HCT116 (cell line): ENCODE results near the gene PTPN7.

Experiments
- POLR2A ChIP-seq: IDR thresholded peaks from 2 replicates; pipeline ENCODE4 v1.7.0; 2011; ENCODE audit warnings: borderline replicate concordance; ENCODE audit not compliant: insufficient read depth, insufficient read length; ENCODE audit errors: extremely low read depth
- REST ChIP-seq: IDR thresholded peaks from 2 replicates; pipeline ENCODE4 v1.6.1; 2012; ENCODE audit warnings: low read depth

GRCh38 chr1:202135221-202135721 is 25.1 kb downstream of the PTPN7 start:
- no peak for TF ChIP-seq POLR2A
- TF ChIP-seq REST, result no peak
